Kidney (tissue), 14 donors: ENCODE results near the gene SEC11A. TPM values are rescaled to one million over a fixed set of nuclear protein-coding genes. Genes with fewer than 3 reads are reported as not detected.

ENCODE experiments used
- DNase-seq, 5 donors: peaks; one replicate each; pipeline ENCODE4 v3.0.0-alpha.2; 2013 to 2020
- FAIRE-seq: peaks from 2 replicates; lab custom pipeline; 2012; peaks lifted over from hg19 to GRCh38; lab: Jason Lieb, UNC
- H3K27ac ChIP-seq, 2 donors: one replicate each; pipeline ENCODE4 v1.7.0; 2013; ENCODE audit warnings: low read depth in 2 of 2, low read length in 2 of 2, inconsistent platforms in 1 of 2
- H3K27me3 ChIP-seq: one replicate; pipeline ENCODE4 v1.7.1; 2013; ENCODE audit warnings: low read length, inconsistent platforms; ENCODE audit not compliant: control insufficient read depth, insufficient read depth
- H3K36me3 ChIP-seq, 3 donors: one replicate each; pipeline versions ENCODE4 v1.7.0 to v1.7.1; 2013; ENCODE audit warnings: low read length in 3 of 3, control low read depth in 1 of 3, inconsistent platforms in 1 of 3; ENCODE audit not compliant: insufficient read depth in 3 of 3, control insufficient read depth in 2 of 3
- H3K4me1 ChIP-seq, 3 donors: one replicate each; pipeline versions ENCODE4 v1.7.0 to v1.7.1; 2013; ENCODE audit warnings: low read length in 3 of 3, inconsistent platforms in 1 of 3, low read depth in 1 of 3; ENCODE audit not compliant: control insufficient read depth in 2 of 3, insufficient read depth in 2 of 3
- H3K4me3 ChIP-seq, 3 donors: one replicate each; pipeline versions ENCODE4 v1.7.0 to v1.8.1; 2013; ENCODE audit warnings: low read length in 3 of 3, control low read depth in 1 of 3, inconsistent platforms in 1 of 3
- H3K9ac ChIP-seq, 3 donors: one replicate each; pipeline versions ENCODE4 v1.7.0 to v1.7.1; 2013; ENCODE audit warnings: low read length in 3 of 3, control low read depth in 1 of 3, inconsistent platforms in 1 of 3
- H3K9me3 ChIP-seq, 3 donors: one replicate each; pipeline versions ENCODE4 v1.7.0 to v1.7.1; 2013; ENCODE audit warnings: low read length in 3 of 3, control low read depth in 1 of 3, inconsistent platforms in 1 of 3; ENCODE audit not compliant: control insufficient read depth in 2 of 3, insufficient read depth in 1 of 3
- CTCF ChIP-seq: IDR thresholded peaks from 3 replicates; pipeline ENCODE4 v1.5.1; 2012; ENCODE audit warnings: mild to moderate bottlenecking, moderate library complexity, borderline replicate concordance; ENCODE audit not compliant: insufficient read depth; ENCODE audit errors: extremely low read depth
- intact Hi-C: fragments of 100-400 bp; cut with DNase I; formaldehyde crosslinking; loops from one replicate; pipeline ENCODE4 v1.11.1; 2022
- polyA plus RNA-seq: library from polyadenylated mRNA; stranded (reverse); fragments of 350-450 nt; fragmentation: Illumina TruSeq; extraction: RNeasy Lipid Tissue Mini Kit (QIAGEN cat#74804); gene quantifications from one replicate; pipeline ENCODE4 v1.2.3, GENCODE V29; 2014; ENCODE audit warnings: low read depth, low replicate concordance; ENCODE audit not compliant: insufficient read depth
- total RNA-seq: library from RNA; stranded (reverse); fragmentation: NEBNext Ultra II Directional; extraction: Animal tissue kit (Norgen Biotek cat#: 25700); gene quantifications from one replicate; pipeline ENCODE4 v1.2.1, GENCODE V29; 2021
- donor health status: control.
- donor health status: control.
- donor health status: control.
- donor health status: control.
- donor health status: control.
- donor health status: DM: yes; HTN: yes; CAD: no.
- donor health status: Normal renal cell carcinoma (clear cell type).

SEC11A gene
- total and polyA plus RNA-seq, 2 donors from 2014 or later: 147 to 161 TPM

GRCh38 chr15:84659904-84660781 is 55.8 kb downstream of the SEC11A start:
- H3K27me3 ChIP-seq: no peaks in the 10 kb centered on the region
- no peak overlapping the region for H3K27ac ChIP-seq
- H3K4me1 ChIP-seq: peaks cover 0 to 10% (median 2%) of the 10 kb centered on the region in 3 donors
- no peaks in the 10 kb centered on the region for H3K9me3 ChIP-seq
- no peak for TF ChIP-seq CTCF
- intact Hi-C loops: no loop called here
- no peaks in the 10 kb centered on the region for H3K36me3 ChIP-seq
- no peak overlapping the region for H3K9ac ChIP-seq
- DNase-seq (peak in 3 of 5 donors; percentile 33 to 52 (median 51)), FAIRE-seq (no peak)
- H3K4me3 ChIP-seq: no peak overlapping the region

- intact Hi-C loops: no loop called here
Observed at GRCh38 chr15:84658788-84659411, 57.0 kb downstream of the SEC11A start.

GRCh38 chr15:84658080-84658787 is 57.7 kb downstream of the SEC11A start, which contains the start of gene NMB:
TSS of gene NMB (minus strand) at chr15:84658199. CDS start at chr15:84658152, 47 bp downstream.
- Histone ChIP-seq H3K27me3 (no peaks in the 10 kb centered on the region), H3K4me3 (peak within 1 kb of the TSS; percentile 27 to 63 (median 61)), H3K36me3 (no peaks in the 10 kb centered on the region), H3K27ac (peak within 1 kb of the TSS; percentile 60 to 69), H3K9me3 (no peaks in the 10 kb centered on the region), H3K4me1 (peaks cover 0 to 21% (median 10%) of the 10 kb centered on the region in 3 donors), H3K9ac (peak within 1 kb of the TSS in 2 of 3 donors; percentile 55 to 63)
- intact Hi-C loops: no loop called here
- TF ChIP-seq CTCF: peak; percentile 46
- DNase-seq (peak; percentile 91 to 95 (median 92)), FAIRE-seq (no peak)

More at GRCh38 chr15:84658788-84659411, 57.0 kb downstream of the SEC11A start:
- Histone ChIP-seq H3K4me3 (peak overlapping the region; percentile 27 to 63 (median 61)), H3K9ac (peak overlapping the region in 1 of 3 donors; percentile 53), H3K36me3 (no peaks in the 10 kb centered on the region), H3K4me1 (peaks cover 0 to 16% (median 6%) of the 10 kb centered on the region in 3 donors), H3K27ac (no peak overlapping the region), H3K9me3 (no peaks in the 10 kb centered on the region), H3K27me3 (no peaks in the 10 kb centered on the region)
- no peak for FAIRE-seq
- peak in 1 of 5 donors; percentile 54 for DNase-seq
- no peak for TF ChIP-seq CTCF
